ENCODE data around the gene BEX4.
"Not testable (repeated sequence)": the region's sequence is repeated elsewhere in the genome, so short reads cannot be mapped to it uniquely, and the experiment has no call there.

BEX4 gene

GRCh38 chrX:103214870-103215424, at the start of gene BEX4:
Gene BEX4, plus strand, starts transcription at chrX:103215108. Its CDS starts 1,046 bp downstream, at chrX:103216154.
- peak; percentile 52 to 60 (median 56) for DNase-seq

- no peak for DNase-seq
These were observed 44.7 kb upstream of the BEX4 start for GRCh38 chrX:103170216-103170615.

- DNase-seq: no peak
These were observed 43.6 kb upstream of the BEX4 start for GRCh38 chrX:103171353-103171752.

GRCh38 chrX:103175256-103175655, 39.7 kb upstream of the BEX4 start:
- DNase-seq: not testable (repeated sequence)

GRCh38 chrX:103175944-103176753, 38.8 kb upstream of the BEX4 start:
- peak in 3 of 4 experiments; percentile 2 to 10 (median 7) for DNase-seq

GRCh38 chrX:103177556-103177955, 37.4 kb upstream of the BEX4 start:
- no peak for DNase-seq

- DNase-seq: no peak
These were observed 31.0 kb upstream of the BEX4 start for GRCh38 chrX:103183912-103184311.

GRCh38 chrX:103187953-103188475, 26.9 kb upstream of the BEX4 start:
- DNase-seq: no peak

- DNase-seq: no peak
These were observed 17.1 kb upstream of the BEX4 start for GRCh38 chrX:103197721-103198306.

GRCh38 chrX:103198668-103199067, 16.2 kb upstream of the BEX4 start:
- DNase-seq: not testable (repeated sequence)

GRCh38 chrX:103201041-103201440, 13.9 kb upstream of the BEX4 start:
- DNase-seq: no peak

GRCh38 chrX:103210056-103210455, 4.9 kb upstream of the BEX4 start:
- no peak for DNase-seq

- peak in 3 of 4 experiments; percentile 1 to 5 (median 2) for DNase-seq
These were observed 3.7 kb upstream of the BEX4 start for GRCh38 chrX:103211012-103211715.

- no peak for DNase-seq
These were observed 2.0 kb upstream of the BEX4 start for GRCh38 chrX:103212749-103213457.

GRCh38 chrX:103215425-103215991, 600 bp downstream of the BEX4 start:
- DNase-seq: peak in 3 of 4 experiments; percentile 1 to 34 (median 25)

GRCh38 chrX:103220511-103221323, 5.8 kb downstream of the BEX4 start:
- no peak for DNase-seq

- DNase-seq: not testable (repeated sequence)
These were observed 11.0 kb downstream of the BEX4 start for GRCh38 chrX:103225918-103226317.

GRCh38 chrX:103233263-103233662, 18.4 kb downstream of the BEX4 start:
- DNase-seq: no peak

GRCh38 chrX:103234869-103235268, 20.0 kb downstream of the BEX4 start:
- DNase-seq: no peak

GRCh38 chrX:103235608-103236007, 20.7 kb downstream of the BEX4 start:
- DNase-seq: not testable (repeated sequence)

GRCh38 chrX:103236296-103236695, 21.4 kb downstream of the BEX4 start:
- DNase-seq: no peak

All from activated CD4-positive, CD25-positive, alpha-beta regulatory T cell (primary cell).